WTC11 (cell line): ENCODE data around the gene CRADD. TPM values are rescaled to one million over a fixed set of nuclear protein-coding genes. Genes with fewer than 3 reads are reported as not detected.

ENCODE experiments used
- ATAC-seq: fragments of 200-7000 bp; cut with Tn5 transposase; 2 replicates; pipeline ENCODE4 v1.10.0; 2021; ENCODE audit warnings: mild to moderate bottlenecking, moderate library complexity
- CTCF ChIA-PET: fragments of 300-600 bp; sonication (Branson Sonifier 250); formaldehyde crosslinking; loops from one replicate; lab custom pipeline; 2021; ENCODE audit warnings: antibody characterized with exemption; lab: Charles Lee
- POLR2A ChIA-PET: fragments of 350-600 bp; sonication (Branson Sonifier 250); formaldehyde crosslinking; loops from one replicate; lab custom pipeline; 2021; ENCODE audit warnings: antibody characterized with exemption; lab: Charles Lee
- DNase-seq: peaks from one replicate; pipeline ENCODE4 v3.0.0; 2021; ENCODE audit warnings: low spot score
- H3K27ac Mint-ChIP-seq: 2 replicates; pipeline ENCODE4 v1.8.0; 2021; ENCODE audit warnings: mixed read lengths
- H3K27me3 Mint-ChIP-seq: 2 replicates; pipeline ENCODE4 v1.8.0; 2021; ENCODE audit warnings: low read depth, mild to moderate bottlenecking, moderate library complexity, mixed read lengths
- H3K36me3 Mint-ChIP-seq: 2 replicates; pipeline ENCODE4 v1.8.0; 2021; ENCODE audit warnings: mixed read lengths
- H3K4me1 Mint-ChIP-seq: 2 replicates; pipeline ENCODE4 v1.8.0; 2022; ENCODE audit warnings: mixed read lengths
- H3K4me3 Mint-ChIP-seq: 2 replicates; pipeline ENCODE4 v1.8.0; 2021; ENCODE audit warnings: mild to moderate bottlenecking, moderate library complexity, mixed read lengths
- H3K9me3 Mint-ChIP-seq: 2 replicates; pipeline ENCODE4 v1.8.0; 2021; ENCODE audit warnings: mixed read lengths
- CBFB ChIP-seq: sonication (generic); formaldehyde crosslinking; IDR thresholded peaks from 2 replicates; pipeline ENCODE4 v1.8.1; 2022; ENCODE audit warnings: mild to moderate bottlenecking, low read depth, missing genetic modification reagents
- CTCF ChIP-seq: fragments of 200-600 bp; IDR thresholded peaks from 2 replicates; pipeline ENCODE4 v1.8.0; 2022; ENCODE audit warnings: antibody characterized with exemption
- E2F1 ChIP-seq: sonication (generic); formaldehyde crosslinking; IDR thresholded peaks from 2 replicates; pipeline ENCODE4 v1.8.0; 2022; ENCODE audit warnings: mild to moderate bottlenecking, missing genetic modification reagents
- ELF4 ChIP-seq: sonication (generic); formaldehyde crosslinking; IDR thresholded peaks from 2 replicates; pipeline ENCODE4 v1.8.1; 2022; ENCODE audit warnings: low read depth, mild to moderate bottlenecking, moderate library complexity, missing genetic modification reagents
- ETV6 ChIP-seq: sonication (generic); formaldehyde crosslinking; IDR thresholded peaks from 2 replicates; pipeline ENCODE4 v1.8.1; 2022; ENCODE audit warnings: mild to moderate bottlenecking, missing genetic modification reagents
- FOXP1 ChIP-seq: sonication (generic); formaldehyde crosslinking; IDR thresholded peaks from 2 replicates; pipeline ENCODE4 v1.8.0; 2022; ENCODE audit warnings: missing genetic modification reagents, mild to moderate bottlenecking, moderate library complexity, borderline replicate concordance
- FOXP4 ChIP-seq: sonication (generic); formaldehyde crosslinking; IDR thresholded peaks from 2 replicates; pipeline ENCODE4 v1.8.0; 2022; ENCODE audit warnings: mild to moderate bottlenecking, missing genetic modification reagents
- GABPB1 ChIP-seq: sonication (generic); formaldehyde crosslinking; IDR thresholded peaks from 2 replicates; pipeline ENCODE4 v1.8.1; 2023; ENCODE audit warnings: mild to moderate bottlenecking, missing genetic modification reagents
- GRHL2 ChIP-seq: fragments of 250-450 bp; sonication (Bioruptor Pico); IDR thresholded peaks from 2 replicates; pipeline ENCODE4 v1.8.0; 2022; ENCODE audit warnings: mild to moderate bottlenecking, moderate library complexity; ENCODE audit not compliant: insufficient replicate concordance, severe bottlenecking
- GTF2I ChIP-seq: fragments of 250-450 bp; sonication (Bioruptor Pico); conservative IDR thresholded peaks from 2 replicates; pipeline ENCODE4 v1.4.0; 2021; ENCODE audit warnings: mild to moderate bottlenecking
- IRF2 ChIP-seq: sonication (generic); formaldehyde crosslinking; IDR thresholded peaks from 2 replicates; pipeline ENCODE4 v1.8.0; 2022; ENCODE audit warnings: low read depth, missing genetic modification reagents, borderline replicate concordance
- JAZF1 ChIP-seq: fragments of 250-450 bp; sonication (Bioruptor Pico); IDR thresholded peaks from 2 replicates; pipeline ENCODE4 v1.9.0; 2021; ENCODE audit warnings: moderate library complexity, mild to moderate bottlenecking, inconsistent platforms
- KAT7 ChIP-seq: sonication (generic); formaldehyde crosslinking; IDR thresholded peaks from 2 replicates; pipeline ENCODE4 v1.8.1; 2023; ENCODE audit warnings: missing genetic modification reagents, mild to moderate bottlenecking, borderline replicate concordance
- MLX ChIP-seq: sonication (generic); formaldehyde crosslinking; IDR thresholded peaks from 2 replicates; pipeline ENCODE4 v1.8.1; 2023; ENCODE audit warnings: mild to moderate bottlenecking, missing genetic modification reagents, moderate library complexity
- NFE2L1 ChIP-seq: sonication (generic); formaldehyde crosslinking; IDR thresholded peaks from 2 replicates; pipeline ENCODE4 v1.8.1; 2023; ENCODE audit warnings: missing genetic modification reagents
- NR1H2 ChIP-seq: sonication (generic); formaldehyde crosslinking; IDR thresholded peaks from 2 replicates; pipeline ENCODE4 v1.9.0; 2021; ENCODE audit warnings: mild to moderate bottlenecking, moderate library complexity, missing genetic modification reagents
- NR3C1 ChIP-seq: sonication (generic); formaldehyde crosslinking; conservative IDR thresholded peaks from 2 replicates; pipeline ENCODE4 v1.8.1; 2023; ENCODE audit warnings: low read depth, mild to moderate bottlenecking, missing genetic modification reagents
- OVOL2 ChIP-seq: fragments of 250-450 bp; sonication (Bioruptor Pico); IDR thresholded peaks from 2 replicates; pipeline ENCODE4 v1.9.0; 2021; ENCODE audit warnings: mild to moderate bottlenecking, borderline replicate concordance
- PREB ChIP-seq: sonication (generic); formaldehyde crosslinking; IDR thresholded peaks from 2 replicates; pipeline ENCODE4 v1.8.1; 2022; ENCODE audit warnings: mild to moderate bottlenecking, missing genetic modification reagents, moderate library complexity, borderline replicate concordance
- RORB ChIP-seq: fragments of 250-450 bp; sonication (Bioruptor Pico); IDR thresholded peaks from 2 replicates; pipeline ENCODE4 v1.9.0; 2021; ENCODE audit warnings: mild to moderate bottlenecking
- SOX15 ChIP-seq: fragments of 250-450 bp; sonication (Bioruptor Pico); IDR thresholded peaks from 2 replicates; pipeline ENCODE4 v1.9.0; 2021; ENCODE audit warnings: mild to moderate bottlenecking
- TP53 ChIP-seq: sonication (generic); formaldehyde crosslinking; IDR thresholded peaks from 2 replicates; pipeline ENCODE4 v1.8.1; 2023; ENCODE audit warnings: mild to moderate bottlenecking, missing genetic modification reagents
- USF2 ChIP-seq: sonication (generic); formaldehyde crosslinking; IDR thresholded peaks from 2 replicates; pipeline ENCODE4 v1.8.1; 2023; ENCODE audit warnings: mild to moderate bottlenecking, missing genetic modification reagents, moderate library complexity
- ZNF232 ChIP-seq: sonication (generic); formaldehyde crosslinking; IDR thresholded peaks from 2 replicates; pipeline ENCODE4 v1.8.0; 2022; ENCODE audit warnings: mild to moderate bottlenecking, missing genetic modification reagents
- ZNF263 ChIP-seq: sonication (generic); formaldehyde crosslinking; IDR thresholded peaks from 2 replicates; pipeline ENCODE4 v1.8.1; 2022; ENCODE audit warnings: low read depth, mild to moderate bottlenecking, moderate library complexity, missing genetic modification reagents
- total RNA-seq: library from RNA; stranded (reverse); gene quantifications from 3 replicates; pipeline ENCODE4 v1.2.3, GENCODE V29; 2021

CRADD gene
- total RNA-seq, 1 experiment from 2014 or later: 11.6 TPM

- Mint-ChIP-seq H3K9me3 (peaks cover 12% of the 10 kb centered on the region), H3K36me3 (peaks cover 5% of the 10 kb centered on the region), H3K27ac (no peak overlapping the region)
- POLR2A ChIA-PET: no interaction called here
- no peak for TF ChIP-seq ELF4 (CRISPR knock-in tag)
- no peak for TF ChIP-seq TP53 (CRISPR knock-in tag)
- TF ChIP-seq PREB (CRISPR knock-in tag): no peak
- TF ChIP-seq FOXP1 (CRISPR knock-in tag): no peak
- no peak for TF ChIP-seq E2F1 (CRISPR knock-in tag)
- TF ChIP-seq NR1H2: no peak
- no peak for TF ChIP-seq GTF2I (CRISPR knock-in tag)
- no peak for TF ChIP-seq GRHL2
- no peak for TF ChIP-seq KAT7 (CRISPR knock-in tag)
- TF ChIP-seq ETV6: no peak
- no peak for TF ChIP-seq NR3C1 (CRISPR knock-in tag)
- TF ChIP-seq GABPB1 (CRISPR knock-in tag): no peak
- TF ChIP-seq JAZF1: no peak
- no peak for TF ChIP-seq ZNF263 (CRISPR knock-in tag)
- TF ChIP-seq OVOL2 (CRISPR knock-in tag): no peak
- TF ChIP-seq SOX15: no peak
- no peak for TF ChIP-seq CTCF
- TF ChIP-seq NFE2L1 (CRISPR knock-in tag): no peak
- no peak for TF ChIP-seq CBFB (CRISPR knock-in tag)
- TF ChIP-seq RORB (CRISPR knock-in tag): no peak
- TF ChIP-seq, all 79 proteins: peak for 0
- CTCF ChIA-PET: no interaction called here
- Mint-ChIP-seq H3K4me3 (no peak overlapping the region), H3K4me1 (peaks cover 29% of the 10 kb centered on the region), H3K27me3 (no peaks in the 10 kb centered on the region)
- no peak for ATAC-seq
- no peak for DNase-seq
These were observed 82.4 kb downstream of the CRADD start for GRCh38 chr12:93759512-93760081.

- Mint-ChIP-seq H3K9me3 (peaks cover 4% of the 10 kb centered on the region), H3K4me1 (peaks cover 29% of the 10 kb centered on the region), H3K4me3 (no peak overlapping the region), H3K36me3 (no peaks in the 10 kb centered on the region), H3K27ac (no peak overlapping the region), H3K27me3 (no peaks in the 10 kb centered on the region)
- no peak for TF ChIP-seq IRF2 (CRISPR knock-in tag)
- no peak for TF ChIP-seq ZNF232 (CRISPR knock-in tag)
- TF ChIP-seq MLX (CRISPR knock-in tag): no peak
- no peak for TF ChIP-seq USF2 (CRISPR knock-in tag)
- TF ChIP-seq FOXP4 (CRISPR knock-in tag): no peak
- CTCF ChIA-PET: no interaction called here
- DNase-seq (no peak), ATAC-seq (no peak)
- POLR2A ChIA-PET: no interaction called here
These were observed 83.2 kb downstream of the CRADD start for GRCh38 chr12:93760275-93760875.
